ENCODE data around the gene SNRNP27. TPM values are rescaled to one million over a fixed set of nuclear protein-coding genes. Genes with fewer than 3 reads are reported as not detected.

SNRNP27 gene
- total and polyA plus RNA-seq, 9 of the 15 experiments (the other 6 are each of a cell fraction or from before 2014, with no cell fraction given) = 29.2 to 102 (median 65.7) TPM

DNA sequence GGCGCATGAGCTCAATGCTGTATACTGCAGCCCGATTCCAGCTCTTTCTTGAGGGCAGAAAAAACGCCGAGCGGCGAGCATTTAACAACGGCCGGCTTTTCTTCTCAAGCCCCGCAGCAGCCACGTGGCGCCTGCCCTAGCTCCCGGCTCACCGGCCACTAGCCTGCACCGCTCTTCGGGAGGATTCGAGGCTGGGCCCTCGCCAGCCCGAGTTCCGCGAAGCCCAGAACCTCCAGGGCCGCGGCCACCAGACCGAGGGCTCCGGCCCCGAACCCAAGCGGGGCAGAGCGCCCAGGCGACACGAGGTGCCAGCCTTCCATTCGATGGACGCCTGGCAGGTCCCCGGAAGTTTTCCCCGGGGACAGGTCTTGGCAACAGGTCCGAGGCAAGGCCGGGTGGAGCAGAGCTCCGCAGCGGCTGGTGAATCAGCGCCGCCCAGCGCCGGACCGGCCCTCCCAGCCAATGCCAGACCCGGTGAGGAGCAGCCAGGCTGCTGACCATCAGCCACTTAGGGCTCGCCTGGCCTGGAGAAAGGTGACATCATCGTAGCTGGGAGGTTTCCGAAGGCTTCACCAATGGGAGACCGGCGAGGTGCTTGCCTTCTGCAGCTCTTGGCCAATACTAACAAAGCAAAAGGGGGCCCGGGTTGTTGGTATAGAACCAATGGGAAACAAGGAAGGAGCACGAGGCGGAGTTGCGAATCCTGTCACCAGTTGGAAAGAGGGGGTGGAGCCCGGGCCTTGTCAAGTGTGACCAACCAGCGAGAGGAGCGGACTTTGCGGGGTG lies 20.6 kb downstream of the SNRNP27 start:
- CTCF ChIA-PET (ENCODE audit: low intra/inter-chr PET ratio) = interaction anchor here (0.6 to 4.2 kb wide), 3 partner anchors 99 to 228 kb away, joined by 3 to 20 read pairs (median 3); no protein-coding TSS in a partner anchor
- Histone ChIP-seq H3K4me1 (replicated peaks in 1 of 2; ENCODE audit: control insufficient read depth in 2 of 2, insufficient read depth in 2 of 2, low read length in 2 of 2) (peaks cover 15 to 21% of the 10 kb centered on the region in 2 experiments), H2AFZ (ENCODE audit: low read depth, low read length) (peak overlapping the region; percentile 88)
- TF ChIP-seq, protein P1, sequence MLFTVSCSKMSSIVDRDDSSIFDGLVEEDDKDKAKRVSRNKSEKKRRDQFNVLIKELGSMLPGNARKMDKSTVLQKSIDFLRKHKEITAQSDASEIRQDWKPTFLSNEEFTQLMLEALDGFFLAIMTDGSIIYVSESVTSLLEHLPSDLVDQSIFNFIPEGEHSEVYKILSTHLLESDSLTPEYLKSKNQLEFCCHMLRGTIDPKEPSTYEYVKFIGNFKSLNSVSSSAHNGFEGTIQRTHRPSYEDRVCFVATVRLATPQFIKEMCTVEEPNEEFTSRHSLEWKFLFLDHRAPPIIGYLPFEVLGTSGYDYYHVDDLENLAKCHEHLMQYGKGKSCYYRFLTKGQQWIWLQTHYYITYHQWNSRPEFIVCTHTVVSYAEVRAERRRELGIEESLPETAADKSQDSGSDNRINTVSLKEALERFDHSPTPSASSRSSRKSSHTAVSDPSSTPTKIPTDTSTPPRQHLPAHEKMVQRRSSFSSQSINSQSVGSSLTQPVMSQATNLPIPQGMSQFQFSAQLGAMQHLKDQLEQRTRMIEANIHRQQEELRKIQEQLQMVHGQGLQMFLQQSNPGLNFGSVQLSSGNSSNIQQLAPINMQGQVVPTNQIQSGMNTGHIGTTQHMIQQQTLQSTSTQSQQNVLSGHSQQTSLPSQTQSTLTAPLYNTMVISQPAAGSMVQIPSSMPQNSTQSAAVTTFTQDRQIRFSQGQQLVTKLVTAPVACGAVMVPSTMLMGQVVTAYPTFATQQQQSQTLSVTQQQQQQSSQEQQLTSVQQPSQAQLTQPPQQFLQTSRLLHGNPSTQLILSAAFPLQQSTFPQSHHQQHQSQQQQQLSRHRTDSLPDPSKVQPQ (CRISPR knock-in tag; IDR thresholded peaks at IDR 0.05; ENCODE audit: borderline replicate concordance) = no peak
- TF ChIP-seq DDX20 (tag; IDR thresholded peaks at IDR 0.05; ENCODE audit: low read depth) (no peak), CXXC5 (CRISPR knock-in tag; IDR thresholded peaks at IDR 0.05) (peak; percentile 65; the same call in 1 of the 2 replicates), ZNF232 (CRISPR knock-in tag; IDR thresholded peaks at IDR 0.05) (0 out of 2 replicates have a peak, but pooled peaks have one; percentile 15), SAP30 (IDR thresholded peaks at IDR 0.05; ENCODE audit: borderline replicate concordance, insufficient read depth, low read depth, low read length, poor library complexity, severe bottlenecking) (peak; percentile 50), ZNF280A (IDR thresholded peaks at IDR 0.05; ENCODE audit: low read depth, partially characterized antibody) (no peak), TGIF2 (CRISPR knock-in tag; IDR thresholded peaks at IDR 0.05) (peak; percentile 33), GTF2A2 (tag; IDR thresholded peaks at IDR 0.05) (no peak), ZNF212 (CRISPR knock-in tag; IDR thresholded peaks at IDR 0.05) (no peak), BDP1 (IDR thresholded peaks at IDR 0.05; ENCODE audit: insufficient read depth, insufficient read length) (no peak), LEF1 (IDR thresholded peaks at IDR 0.05) (no peak), ZC3H8 (IDR thresholded peaks at IDR 0.05) (peak; percentile 62; the same call in 1 of the 2 replicates), HSF4 (CRISPR knock-in tag; IDR thresholded peaks at IDR 0.05; ENCODE audit: borderline replicate concordance) (no peak)
- TF ChIP-seq, protein P2, sequence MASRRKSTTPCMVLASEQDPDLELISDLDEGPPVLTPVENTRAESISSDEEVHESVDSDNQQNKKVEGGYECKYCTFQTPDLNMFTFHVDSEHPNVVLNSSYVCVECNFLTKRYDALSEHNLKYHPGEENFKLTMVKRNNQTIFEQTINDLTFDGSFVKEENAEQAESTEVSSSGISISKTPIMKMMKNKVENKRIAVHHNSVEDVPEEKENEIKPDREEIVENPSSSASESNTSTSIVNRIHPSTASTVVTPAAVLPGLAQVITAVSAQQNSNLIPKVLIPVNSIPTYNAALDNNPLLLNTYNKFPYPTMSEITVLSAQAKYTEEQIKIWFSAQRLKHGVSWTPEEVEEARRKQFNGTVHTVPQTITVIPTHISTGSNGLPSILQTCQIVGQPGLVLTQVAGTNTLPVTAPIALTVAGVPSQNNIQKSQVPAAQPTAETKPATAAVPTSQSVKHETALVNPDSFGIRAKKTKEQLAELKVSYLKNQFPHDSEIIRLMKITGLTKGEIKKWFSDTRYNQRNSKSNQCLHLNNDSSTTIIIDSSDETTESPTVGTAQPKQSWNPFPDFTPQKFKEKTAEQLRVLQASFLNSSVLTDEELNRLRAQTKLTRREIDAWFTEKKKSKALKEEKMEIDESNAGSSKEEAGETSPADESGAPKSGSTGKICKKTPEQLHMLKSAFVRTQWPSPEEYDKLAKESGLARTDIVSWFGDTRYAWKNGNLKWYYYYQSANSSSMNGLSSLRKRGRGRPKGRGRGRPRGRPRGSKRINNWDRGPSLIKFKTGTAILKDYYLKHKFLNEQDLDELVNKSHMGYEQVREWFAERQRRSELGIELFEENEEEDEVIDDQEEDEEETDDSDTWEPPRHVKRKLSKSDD (conservative IDR thresholded peaks at IDR 0.05; ENCODE audit: low read length) = no peak

More for the DNA sequence above, 20.6 kb downstream of the SNRNP27 start:
- 1% methylated on average over 55 of the region's 56 CpGs for WGBS (ENCODE audit: insufficient coverage, low coverage, missing lambda C conversion rate)
- H3K79me2 ChIP-seq (ENCODE audit: control insufficient read depth, insufficient read depth, low read length) = peaks cover 57% of the 10 kb centered on the region
- H3K27me3 ChIP-seq (ENCODE audit: control insufficient read depth in 2 of 2, insufficient read depth in 2 of 2, low read length in 2 of 2) = no peaks in the 10 kb centered on the region
- H3K9me1 ChIP-seq (ENCODE audit: control insufficient read depth, insufficient read depth, low read length) = no peaks in the 10 kb centered on the region
- BruUV-seq (replicated peaks) = TSS peak; percentile 96
- H3K36me3 ChIP-seq (ENCODE audit: control insufficient read depth, insufficient read depth, low read length) = peaks cover 48% of the 10 kb centered on the region
- peak overlapping the region; percentile 75 for H3K4me2 ChIP-seq (ENCODE audit: insufficient read depth, low read length)
- peak overlapping the region; percentile 88 to 95 for H3K9ac ChIP-seq (ENCODE audit: insufficient read depth in 1 of 2, low read depth in 2 of 2, low read length in 2 of 2)
- intact Hi-C loops (cut with micrococcal nuclease) = loop anchor here (1.0 to 10.0 kb wide), 7 partner anchors 82 to 352 kb away; partner anchors contain the start of genes AAK1, C2orf42 and PCBP1
- H3K27ac ChIP-seq (ENCODE audit: extremely low read depth, low read depth, low read length) = peak overlapping the region; percentile 96
- peak; percentile 89 for ATAC-seq
- H3K9me3 ChIP-seq (replicated peaks; ENCODE audit: control insufficient read depth, insufficient read depth, low read depth, low read length) = no peaks in the 10 kb centered on the region
- H4K20me1 ChIP-seq (replicated peaks; ENCODE audit: control insufficient read depth, insufficient read depth, low read length) = no peaks in the 10 kb centered on the region
- POLR2A ChIA-PET = interaction anchor here (0.6 to 12.6 kb wide), 55 partner anchors 10 to 595 kb away, joined by 3 to 107 read pairs (median 5); partner anchors contain the start of genes C2orf42, FAM136A, GMCL1 and NFU1
- peak; percentile 99 for FAIRE-seq
- H3K4me3 ChIP-seq = peak overlapping the region; percentile 96
- DNase-seq (ENCODE audit: extremely low read depth in 1 of 4, low spot score in 3 of 4) = peak; percentile 95 to 100 (median 97)
- in situ Hi-C loops (cut with MboI) = loop anchor here (10.0 to 25.0 kb wide), 2 partner anchors 390 to 723 kb away; partner anchors contain the start of gene FAM136A
